ENCODE results near the gene AFAP1L1.

AFAP1L1 gene

DNA sequence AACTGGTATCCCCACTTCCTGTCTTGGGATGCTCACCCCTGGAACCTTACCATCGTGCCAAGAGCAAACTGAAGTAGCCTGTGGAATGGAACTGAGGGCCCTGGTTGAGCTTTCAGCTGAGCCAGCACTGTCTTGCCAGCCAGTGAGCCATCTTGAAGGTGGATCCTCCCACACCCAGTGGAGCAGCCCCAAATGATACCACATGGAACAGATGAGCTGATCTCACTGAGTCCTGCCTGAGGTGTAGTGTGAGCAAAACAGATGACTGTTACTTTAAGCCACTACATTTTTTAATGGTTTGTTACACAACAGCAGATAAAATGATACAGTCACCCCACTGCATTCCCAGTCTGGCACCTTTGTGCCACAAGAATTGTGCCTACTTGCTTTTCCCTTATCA lies 84.0 kb downstream of the AFAP1L1 start:
- TF ChIP-seq, protein P1, sequence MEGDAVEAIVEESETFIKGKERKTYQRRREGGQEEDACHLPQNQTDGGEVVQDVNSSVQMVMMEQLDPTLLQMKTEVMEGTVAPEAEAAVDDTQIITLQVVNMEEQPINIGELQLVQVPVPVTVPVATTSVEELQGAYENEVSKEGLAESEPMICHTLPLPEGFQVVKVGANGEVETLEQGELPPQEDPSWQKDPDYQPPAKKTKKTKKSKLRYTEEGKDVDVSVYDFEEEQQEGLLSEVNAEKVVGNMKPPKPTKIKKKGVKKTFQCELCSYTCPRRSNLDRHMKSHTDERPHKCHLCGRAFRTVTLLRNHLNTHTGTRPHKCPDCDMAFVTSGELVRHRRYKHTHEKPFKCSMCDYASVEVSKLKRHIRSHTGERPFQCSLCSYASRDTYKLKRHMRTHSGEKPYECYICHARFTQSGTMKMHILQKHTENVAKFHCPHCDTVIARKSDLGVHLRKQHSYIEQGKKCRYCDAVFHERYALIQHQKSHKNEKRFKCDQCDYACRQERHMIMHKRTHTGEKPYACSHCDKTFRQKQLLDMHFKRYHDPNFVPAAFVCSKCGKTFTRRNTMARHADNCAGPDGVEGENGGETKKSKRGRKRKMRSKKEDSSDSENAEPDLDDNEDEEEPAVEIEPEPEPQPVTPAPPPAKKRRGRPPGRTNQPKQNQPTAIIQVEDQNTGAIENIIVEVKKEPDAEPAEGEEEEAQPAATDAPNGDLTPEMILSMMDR (IDR thresholded peaks at IDR 0.05; ENCODE audit: control insufficient read depth, insufficient read depth, low read depth, low read length, missing control alignments): no peak
- no peak overlapping the region for H3K4me3 ChIP-seq (ENCODE audit: control insufficient read depth, low read depth, low read length)
- DNase-seq (ENCODE audit: low read depth): no peak

DNA sequence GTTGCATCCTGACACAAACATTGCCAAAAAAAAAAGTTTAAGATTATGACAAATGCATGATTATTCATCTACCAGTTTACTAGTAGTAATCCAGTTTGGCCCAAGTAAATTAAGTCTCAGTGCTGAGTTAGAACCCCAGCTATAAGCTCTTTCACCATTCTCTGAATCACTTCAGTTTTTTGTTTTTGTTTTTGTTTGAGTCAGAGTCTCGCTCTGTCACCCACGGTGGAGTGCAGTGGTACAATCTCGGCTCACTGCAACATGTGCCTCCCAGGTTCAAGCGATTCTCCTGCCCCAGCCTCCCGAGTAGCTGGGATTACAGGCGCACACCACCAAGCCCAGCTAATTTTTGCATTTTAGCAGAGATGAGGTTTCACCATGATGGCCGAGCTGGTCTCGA lies 84.7 kb downstream of the AFAP1L1 start:
- H3K4me3 ChIP-seq (ENCODE audit: control insufficient read depth, low read depth, low read length): no peak overlapping the region
- no peak for DNase-seq (ENCODE audit: low read depth)
- TF ChIP-seq, protein P1 (IDR thresholded peaks at IDR 0.05; ENCODE audit: control insufficient read depth, insufficient read depth, low read depth, low read length, missing control alignments): no peak

DNA sequence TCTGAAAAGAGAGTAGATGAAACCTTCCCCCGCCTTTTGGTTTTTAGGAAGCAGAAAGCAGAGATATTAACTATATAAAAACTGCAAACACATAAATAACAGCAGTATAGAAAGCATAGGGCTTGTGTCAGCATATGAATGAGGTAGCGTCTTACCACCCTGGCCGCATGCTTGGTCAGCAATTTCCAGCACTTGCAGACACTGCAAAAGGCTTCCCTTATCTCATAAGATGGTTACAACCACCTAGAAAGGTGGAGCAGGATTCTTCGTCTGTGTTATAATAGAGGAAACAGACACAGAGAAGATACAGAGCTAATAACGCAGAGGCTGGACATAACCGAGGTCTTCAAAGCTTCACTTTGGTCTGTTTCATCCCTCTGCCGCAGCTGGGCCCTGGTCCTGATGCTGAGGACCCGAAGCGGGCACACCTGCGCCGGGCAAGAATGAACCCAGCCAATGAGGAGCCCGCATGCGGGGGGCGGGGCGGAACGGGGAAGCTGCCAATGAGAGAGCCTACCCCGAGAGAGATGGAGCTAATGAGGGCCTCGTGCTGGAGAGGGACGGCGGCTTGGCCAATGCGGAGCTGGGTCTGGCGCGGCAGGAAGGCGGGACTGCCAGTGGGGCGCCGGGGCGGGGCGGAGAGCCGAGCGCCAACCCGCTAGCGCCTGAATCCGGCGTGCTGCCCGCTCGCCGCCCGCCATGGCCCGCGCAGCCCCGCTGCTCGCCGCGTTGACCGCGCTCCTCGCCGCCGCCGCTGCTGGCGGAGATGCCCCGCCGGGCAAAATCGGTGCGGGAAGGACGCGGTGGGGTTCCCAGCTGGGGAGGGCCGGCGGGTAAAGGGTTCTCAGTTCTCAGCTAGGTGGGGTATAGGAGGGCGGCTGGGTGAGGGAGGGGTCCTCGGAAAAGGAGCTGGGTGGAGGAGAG lies 86.0 kb downstream of the AFAP1L1 start, which contains the start of gene PCYOX1L:
TSS of gene PCYOX1L (plus strand) at position 677 of the 924 bp plus-strand sequence. CDS start at position 700, 23 bp downstream.
- TF ChIP-seq, protein P1 (IDR thresholded peaks at IDR 0.05; ENCODE audit: control insufficient read depth, insufficient read depth, low read depth, low read length, missing control alignments): no peak
- DNase-seq (ENCODE audit: low read depth): peak; percentile 70
- peak within 1 kb of the TSS; percentile 96 for H3K4me3 ChIP-seq (ENCODE audit: control insufficient read depth, low read depth, low read length)

DNA sequence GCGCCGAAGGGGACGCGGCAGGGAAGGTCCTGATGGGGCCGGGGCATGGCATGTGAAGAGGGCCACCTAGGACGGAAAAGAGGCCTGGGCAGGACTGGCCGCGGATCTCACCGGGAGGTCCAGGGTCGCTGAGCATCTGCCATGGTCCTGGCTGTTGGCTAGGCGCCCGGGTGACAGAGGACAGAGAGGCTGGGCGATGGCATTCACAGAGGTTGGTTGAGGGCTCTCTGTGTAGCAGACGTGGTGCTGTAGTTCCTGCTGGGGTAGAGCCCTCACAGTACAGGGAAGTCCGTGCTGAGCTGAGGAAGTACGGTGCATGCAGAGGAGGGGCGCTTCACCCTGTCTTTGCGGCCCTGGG lies 86.6 kb downstream of the AFAP1L1 start:
- TF ChIP-seq, protein P1 (IDR thresholded peaks at IDR 0.05; ENCODE audit: control insufficient read depth, insufficient read depth, low read depth, low read length, missing control alignments): no peak
- peak overlapping the region; percentile 96 for H3K4me3 ChIP-seq (ENCODE audit: control insufficient read depth, low read depth, low read length)
- no peak for DNase-seq (ENCODE audit: low read depth)

DNA sequence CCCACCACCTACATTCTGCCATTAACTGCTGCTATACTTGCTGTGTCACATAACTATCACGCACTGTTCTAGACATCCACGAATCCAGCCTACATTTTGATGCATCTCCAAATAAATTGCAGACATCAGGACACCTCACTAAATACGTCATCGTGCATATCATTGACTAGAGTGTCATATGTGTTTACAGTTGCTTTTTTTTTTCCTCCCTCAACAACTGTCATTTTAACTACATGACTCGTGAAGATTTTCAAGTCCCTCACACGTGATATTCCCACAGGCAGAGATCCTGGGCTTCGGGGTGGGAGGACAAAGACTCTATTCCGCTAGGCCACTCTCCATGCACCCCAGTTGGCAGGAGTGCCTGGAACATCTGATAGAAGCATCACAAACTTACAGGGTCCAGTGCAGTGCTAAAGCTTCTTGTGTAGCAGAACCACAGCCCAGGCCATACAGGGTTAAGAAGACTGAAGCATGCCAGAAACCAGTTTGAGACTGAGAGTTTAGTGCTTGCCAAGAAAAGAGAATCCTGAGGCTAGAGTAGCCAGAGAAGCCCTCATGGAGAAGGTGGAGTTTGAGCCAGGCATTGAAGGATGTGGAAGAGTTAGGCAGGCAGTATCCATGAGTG lies 87.3 kb downstream of the AFAP1L1 start:
- TF ChIP-seq, protein P1 (IDR thresholded peaks at IDR 0.05; ENCODE audit: control insufficient read depth, insufficient read depth, low read depth, low read length, missing control alignments): no peak
- no peak for DNase-seq (ENCODE audit: low read depth)
- no peak overlapping the region for H3K4me3 ChIP-seq (ENCODE audit: control insufficient read depth, low read depth, low read length)

DNA sequence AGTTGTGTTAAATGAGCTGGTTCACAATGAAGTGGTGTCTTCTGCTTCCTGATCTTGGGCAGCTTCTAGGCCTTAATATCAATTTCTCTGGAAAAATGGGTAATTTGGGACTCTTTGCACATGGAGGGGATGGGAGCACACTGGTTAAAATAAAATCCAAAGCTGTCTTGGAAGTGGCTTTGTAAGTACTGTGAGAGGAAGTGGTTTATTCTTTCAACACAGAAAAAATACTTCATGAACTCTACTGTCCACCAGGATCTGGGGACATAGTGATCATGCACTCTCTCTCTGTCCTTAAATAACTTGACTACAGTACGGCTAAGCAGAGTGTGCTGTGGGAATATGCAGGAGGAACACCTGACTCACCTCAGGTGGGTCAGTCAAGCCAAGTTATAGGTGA lies 88.6 kb downstream of the AFAP1L1 start:
- TF ChIP-seq, protein P1 (IDR thresholded peaks at IDR 0.05; ENCODE audit: control insufficient read depth, insufficient read depth, low read depth, low read length, missing control alignments): no peak
- no peak for DNase-seq (ENCODE audit: low read depth)
- no peak overlapping the region for H3K4me3 ChIP-seq (ENCODE audit: control insufficient read depth, low read depth, low read length)

Measured in AG09309 (cell line).